NCI-H2029 treated with DMSO at 0.1 percent for 48 hours (cell line): ENCODE data around the gene ALKBH2.
"Not testable (repeated sequence)": the region's sequence is repeated elsewhere in the genome, so short reads cannot be mapped to it uniquely, and the experiment has no call there.

Experiments used
- DNase-seq: peaks from one replicate; lab custom pipeline; 2025; lab: John Stamatoyannopoulos, UW

ALKBH2 gene

GRCh38 chr12:109065853-109066193, 27.4 kb downstream of the ALKBH2 start:
- no peak for DNase-seq

GRCh38 chr12:109065154-109065852, 28.0 kb downstream of the ALKBH2 start:
- DNase-seq: no peak

DNA sequence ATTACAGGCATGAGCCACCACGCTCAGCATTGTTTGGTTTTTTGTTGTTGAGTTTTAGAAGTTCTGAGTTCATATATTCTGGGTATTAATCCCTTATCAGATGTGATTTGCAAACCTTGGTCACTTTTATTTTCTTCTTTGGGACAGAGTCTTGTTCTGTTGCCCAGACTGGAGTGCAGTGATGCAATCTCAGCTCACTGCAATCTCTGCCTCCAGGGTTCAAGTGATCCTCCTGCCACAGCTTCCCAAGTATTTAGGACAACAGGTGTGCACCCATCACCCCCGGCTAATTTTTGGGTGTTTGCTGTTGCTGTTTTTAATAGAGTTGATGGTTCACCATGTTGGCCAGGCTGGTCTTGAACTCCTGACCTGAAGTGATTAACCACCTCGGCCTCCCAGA, 29.1 kb downstream of the ALKBH2 start:
- DNase-seq: no peak

DNA sequence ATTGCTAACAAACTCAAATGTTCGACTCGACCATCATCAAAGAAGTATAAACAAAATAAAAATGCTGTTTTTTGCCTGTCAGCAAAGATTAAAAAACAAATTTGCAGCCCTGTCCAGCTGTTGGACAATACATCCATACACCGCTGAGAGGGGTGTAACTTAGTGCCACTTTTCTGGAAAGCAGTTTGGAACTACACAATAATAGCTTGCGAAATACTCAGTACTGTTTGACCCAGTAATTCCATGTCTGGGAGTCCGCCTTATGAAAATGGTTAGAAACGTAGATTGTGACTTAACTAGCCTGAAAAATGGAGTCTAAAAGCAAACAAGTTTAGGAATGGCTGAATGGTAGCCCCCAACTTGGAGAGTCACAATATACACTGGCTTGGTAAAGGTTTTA, 34.5 kb downstream of the ALKBH2 start:
- no peak for DNase-seq

GRCh38 chr12:109057376-109057775, 35.9 kb downstream of the ALKBH2 start:
- DNase-seq: no peak

DNA sequence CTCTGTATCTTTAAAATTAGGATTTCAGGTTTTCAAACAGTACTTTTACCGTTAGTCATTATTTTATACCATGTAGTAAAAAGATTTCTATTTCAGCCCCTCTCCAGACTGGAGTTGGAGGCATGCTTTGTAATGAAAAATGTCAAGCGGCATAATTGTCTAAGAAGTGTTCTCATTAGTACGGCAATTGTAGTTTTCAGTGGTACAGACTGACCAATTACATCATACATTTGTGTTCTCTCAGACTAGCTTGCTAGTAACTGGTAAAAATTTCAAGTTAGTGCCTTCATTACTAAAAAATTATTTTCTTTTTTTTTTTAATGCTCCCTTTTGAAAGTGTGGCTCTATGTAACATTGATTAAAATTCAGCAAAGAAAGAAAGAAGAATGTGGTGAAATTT, 36.4 kb downstream of the ALKBH2 start:
- DNase-seq: no peak

- no peak for DNase-seq
These were observed 38.8 kb downstream of the ALKBH2 start for GRCh38 chr12:109054520-109054919.

DNA sequence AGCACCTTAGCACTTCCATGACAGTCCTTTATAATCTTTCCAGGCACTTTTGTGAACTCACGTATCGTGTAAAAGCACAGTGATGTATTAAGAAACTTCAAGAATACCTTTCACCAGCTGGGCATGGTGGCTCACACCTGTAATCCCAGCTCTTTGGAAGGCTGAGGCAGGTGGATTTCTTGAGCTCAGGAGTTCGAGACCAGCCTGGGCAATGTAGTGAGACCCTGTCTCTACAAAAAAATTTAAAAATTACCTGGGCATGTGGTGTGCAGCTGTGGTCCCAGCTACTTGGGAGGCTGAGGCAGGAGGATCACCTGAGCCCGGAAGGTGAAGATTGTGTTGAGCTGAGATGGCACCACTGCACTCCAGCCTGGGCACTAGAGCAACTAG, 39.2 kb downstream of the ALKBH2 start:
- not testable (repeated sequence) for DNase-seq

DNA sequence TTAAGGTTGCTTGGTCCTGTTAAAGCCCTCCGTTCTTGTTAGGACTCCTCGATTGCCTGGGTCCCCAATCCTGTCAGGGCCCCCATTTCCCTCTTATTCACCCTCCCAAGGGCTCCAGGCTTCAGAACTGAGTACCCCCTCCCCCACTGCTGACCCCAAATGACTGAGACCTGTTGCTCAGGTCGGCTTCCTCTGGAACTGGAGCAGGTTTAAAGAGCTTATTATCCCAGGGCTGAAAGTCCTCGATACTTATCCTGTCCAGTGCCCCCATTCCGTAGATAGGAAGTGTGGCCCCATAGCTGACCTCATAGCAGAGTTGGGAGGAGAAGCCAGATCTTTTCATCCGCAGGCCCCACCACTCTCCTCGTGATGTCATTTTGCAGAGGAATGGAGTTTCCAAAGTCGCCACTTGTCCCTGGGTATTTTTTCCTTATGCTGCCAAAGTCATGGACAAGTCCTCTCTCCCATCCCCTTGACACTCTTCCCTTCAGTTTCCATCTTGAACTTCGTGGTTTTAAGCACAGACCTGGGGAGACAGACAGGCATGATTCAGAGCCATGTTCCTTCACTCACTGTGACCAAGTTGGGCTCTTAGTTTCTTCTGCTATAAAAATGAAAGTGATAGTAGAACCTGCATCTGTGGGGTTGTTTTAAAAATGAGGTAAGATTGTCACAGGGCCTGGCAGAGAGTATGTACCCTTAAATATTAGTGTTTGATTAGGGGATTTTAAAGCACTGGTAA, 39.7 kb downstream of the ALKBH2 start:
- DNase-seq: no peak

DNA sequence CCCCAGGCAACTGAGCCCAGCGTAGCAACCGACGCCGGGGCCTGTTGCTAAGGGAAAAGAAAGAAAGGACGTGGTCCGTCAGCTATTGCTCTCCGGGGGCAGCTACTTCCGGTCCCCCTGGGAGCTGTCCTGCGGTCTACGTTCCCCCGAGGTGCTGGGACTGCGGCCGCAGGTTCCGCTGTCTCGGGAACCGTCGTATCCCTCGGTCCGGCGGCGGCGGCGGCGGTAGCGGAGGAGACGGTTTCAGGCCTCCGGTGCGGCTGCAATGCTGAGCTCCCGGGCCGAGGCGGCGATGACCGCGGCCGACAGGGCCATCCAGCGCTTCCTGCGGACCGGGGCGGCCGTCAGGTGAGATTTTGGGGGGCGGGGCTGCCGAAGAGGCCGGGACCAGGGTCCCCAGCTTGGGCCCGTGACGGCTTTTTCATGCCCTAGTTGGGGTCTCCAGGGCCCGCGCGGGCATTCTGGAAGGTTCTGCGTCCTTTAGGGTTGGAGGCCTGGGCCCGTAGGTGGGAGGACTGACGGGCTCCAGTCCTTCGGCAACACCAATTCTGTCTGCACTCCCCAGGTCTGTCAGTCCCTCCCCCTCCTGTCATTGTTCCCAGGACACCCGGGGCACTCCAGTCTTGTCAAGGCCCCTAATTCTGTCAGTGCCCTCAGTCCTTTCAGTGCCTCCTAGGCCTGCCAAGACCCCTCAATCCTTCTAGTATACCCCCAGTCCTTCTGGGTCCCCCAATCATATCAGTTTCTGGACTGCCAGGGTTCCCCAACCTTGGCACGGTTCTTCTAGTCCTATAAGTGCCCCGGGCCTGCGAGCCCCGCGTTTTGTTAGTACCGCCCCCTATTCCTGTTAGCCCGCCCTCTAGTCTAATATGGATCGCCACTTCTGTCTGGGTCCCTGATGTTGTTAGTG, 40.6 kb downstream of the ALKBH2 start, which contains the start of gene USP30:
Gene USP30 (plus strand): TSS at position 163 of the 910 bp plus-strand sequence. CDS start 103 bp downstream, at position 266.
- peak; percentile 64 for DNase-seq

DNA sequence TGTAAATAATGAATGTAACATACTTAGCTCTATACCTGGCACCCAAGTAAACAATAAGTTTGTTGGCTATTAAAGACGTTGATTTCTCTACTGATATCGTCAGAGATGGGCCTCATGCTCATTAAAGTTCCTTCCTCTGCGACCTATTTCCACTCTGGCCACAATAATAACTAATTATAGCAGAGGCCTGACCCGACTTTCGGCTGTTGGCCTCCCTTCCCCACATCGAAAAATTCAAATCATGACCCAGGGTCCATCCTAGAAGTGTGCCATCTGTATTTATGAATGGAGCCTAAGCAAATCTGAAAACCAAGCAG, 41.2 kb downstream of the ALKBH2 start:
- no peak for DNase-seq

DNA sequence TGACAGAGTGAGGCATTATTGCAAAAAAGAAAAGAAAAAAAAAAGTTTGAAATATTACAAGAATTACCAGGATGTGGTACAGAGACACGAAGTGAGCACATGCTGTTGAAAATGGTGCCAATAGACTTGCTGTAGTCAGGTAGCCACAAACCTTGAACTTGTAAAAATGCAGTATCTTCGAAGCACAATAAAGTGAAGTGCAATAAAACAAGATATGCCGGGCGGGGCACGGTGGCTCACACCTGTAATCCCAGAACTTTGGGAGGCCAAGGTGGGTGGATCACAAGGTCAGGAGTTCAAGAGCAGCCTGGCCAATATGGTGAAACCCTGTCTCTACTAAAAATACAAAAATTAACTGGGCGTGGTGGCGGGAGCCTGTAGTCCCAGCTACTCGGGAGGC, 43.5 kb downstream of the ALKBH2 start:
- DNase-seq: not testable (repeated sequence)

GRCh38 chr12:109048706-109049105, 44.6 kb downstream of the ALKBH2 start:
- not testable (repeated sequence) for DNase-seq

- DNase-seq: no peak
These were observed 46.0 kb downstream of the ALKBH2 start for GRCh38 chr12:109047081-109047805.

DNA sequence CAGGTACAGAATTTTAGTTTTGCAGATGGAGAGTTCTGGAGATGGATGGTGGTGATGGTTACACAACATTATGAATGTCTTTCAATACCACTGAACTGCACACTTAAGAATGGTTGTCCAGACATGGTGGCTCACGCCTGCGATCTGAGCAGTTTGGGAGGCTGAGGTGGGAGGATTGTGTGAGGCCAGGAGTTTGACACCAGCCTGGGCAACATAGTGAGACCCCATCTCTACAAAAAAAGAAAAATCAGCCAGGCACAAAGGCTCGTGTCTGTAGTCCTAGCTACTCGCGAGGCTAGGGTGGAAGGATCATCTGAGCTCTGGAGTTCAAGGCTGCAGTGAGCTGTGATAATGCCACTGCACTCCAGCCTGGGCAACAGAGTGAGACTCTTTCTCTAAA, 49.0 kb downstream of the ALKBH2 start:
- no peak for DNase-seq
